Gastrocnemius medialis (tissue), 4 donors: Measurements from ENCODE around the gene LINGO1. TPM values are rescaled to one million over a fixed set of nuclear protein-coding genes. Genes with fewer than 3 reads are reported as not detected.

ENCODE experiments used
- ATAC-seq, 2 donors: fragments of 150-250 bp; one replicate each; pipeline ENCODE4 v1.9.1; 2016
- DNase-seq, 2 donors: peaks; one replicate each; pipeline ENCODE4 v3.0.0-alpha.2; 2019
- H3K27ac ChIP-seq, 4 donors: fragments of 200-600 bp; sonication (generic); 1 replicate in 1 of 4; 2 replicates in 3 of 4; pipeline ENCODE4 v1.5.1; 2016 to 2018; ENCODE audit warnings: mild to moderate bottlenecking in 2 of 4, moderate library complexity in 1 of 4
- H3K27me3 ChIP-seq, 3 donors: fragments of 200-600 bp; sonication (generic) in 2 of 3; 1 replicate in 1 of 3; 2 replicates in 2 of 3; pipeline versions ENCODE4 v1.5.1 to v1.6.0; 2016 to 2019; ENCODE audit warnings: mild to moderate bottlenecking in 1 of 3, moderate library complexity in 1 of 3
- H3K36me3 ChIP-seq, 2 donors: fragments of 200-600 bp; sonication (generic) in 1 of 2; one replicate each; pipeline ENCODE4 v1.5.1; 2017 to 2018
- H3K4me1 ChIP-seq, 2 donors: fragments of 200-600 bp; sonication (generic) in 1 of 2; one replicate each; pipeline ENCODE4 v1.5.1; 2016 to 2017; ENCODE audit warnings: mild to moderate bottlenecking in 2 of 2
- H3K4me3 ChIP-seq, 4 donors: fragments of 200-600 bp; sonication (generic) in 3 of 4; 1 replicate in 1 of 4; 2 replicates in 3 of 4; pipeline ENCODE4 v1.5.1; 2016 to 2019; ENCODE audit warnings: mild to moderate bottlenecking in 2 of 4
- H3K9me3 ChIP-seq, 3 donors: fragments of 200-600 bp; sonication (generic) in 2 of 3; 1 replicate in 1 of 3; 2 replicates in 2 of 3; pipeline ENCODE4 v1.5.1; 2016 to 2019
- CTCF ChIP-seq, 5 experiments: fragments of 450-650 bp in 3 of 5; fragments of 200-600 bp in 2 of 5; sonication (generic) in 2 of 5; IDR thresholded peaks in 4 of 5; conservative IDR thresholded peaks in 1 of 5; 1 replicate in 4 of 5; 2 replicates in 1 of 5; pipeline ENCODE4 v1.5.1; 2016 to 2019; ENCODE audit warnings: antibody characterized with exemption in 5 of 5, mild to moderate bottlenecking in 3 of 5, moderate library complexity in 3 of 5
- POLR2A ChIP-seq, 2 donors: fragments of 450-650 bp; IDR thresholded peaks; one replicate each; pipeline ENCODE4 v1.6.1; 2017; ENCODE audit warnings: antibody characterized with exemption in 2 of 2, mild to moderate bottlenecking in 2 of 2, moderate library complexity in 2 of 2
- in situ Hi-C, 4 donors: fragments of 200-750 bp; cut with MboI; loops; one replicate each; pipeline versions ENCODE4 v1.15.0 to v1.8.0; 2017; ENCODE audit warnings: low sequenced_read_pairs in 4 of 4
- intact Hi-C: fragments of 100-400 bp; cut with DNase I; formaldehyde crosslinking; loops from one replicate; pipeline ENCODE4 v1.15.1; 2023; ENCODE audit warnings: low total_unique reads
- total RNA-seq, 4 donors: library from RNA; depleted of rRNA; stranded (reverse); fragments of >200 nt; gene quantifications; one replicate each; pipeline versions ENCODE4 v1.1.0 to v1.2.3, GENCODE V29; 2016

Gene LINGO1
- total RNA-seq, 4 donors from 2014 or later = 0.94 to 12.8 TPM; not detected in 2

- TF ChIP-seq CTCF (IDR thresholded peaks at IDR 0.05 in 4 of 5, conservative IDR thresholded peaks at IDR 0.05 in 1 of 5) (no peak), POLR2A (IDR thresholded peaks at IDR 0.05) (no peak)
- Histone ChIP-seq H3K9me3 (no peaks in the 10 kb centered on the region), H3K4me3 (no peak overlapping the region), H3K36me3 (no peaks in the 10 kb centered on the region), H3K27ac (no peak overlapping the region), H3K4me1 (no peaks in the 10 kb centered on the region), H3K27me3 (peaks cover 0 to 5% (median 0%) of the 10 kb centered on the region in 3 donors)
- in situ Hi-C loops = no loop called here
- intact Hi-C loops = no loop called here
- ATAC-seq = no peak
- DNase-seq = no peak
Observed at GRCh38 chr15:77646104-77646694, 13.5 kb upstream of the LINGO1 start.

- in situ Hi-C loops (no loop called here), intact Hi-C loops (no loop called here)
- no peak overlapping the region for H3K27ac ChIP-seq
- H3K36me3 ChIP-seq = no peaks in the 10 kb centered on the region
- H3K4me3 ChIP-seq = no peak overlapping the region
- peaks cover 0 to 5% (median 0%) of the 10 kb centered on the region in 3 donors for H3K27me3 ChIP-seq
- ATAC-seq = no peak
- no peak for DNase-seq
- H3K4me1 ChIP-seq = no peaks in the 10 kb centered on the region
- H3K9me3 ChIP-seq = no peaks in the 10 kb centered on the region
- no peak for TF ChIP-seq CTCF (IDR thresholded peaks at IDR 0.05 in 4 of 5, conservative IDR thresholded peaks at IDR 0.05 in 1 of 5)
- TF ChIP-seq POLR2A (IDR thresholded peaks at IDR 0.05) = no peak
Observed at GRCh38 chr15:77645602-77646001, 12.9 kb upstream of the LINGO1 start.

- Histone ChIP-seq H3K9me3 (no peaks in the 10 kb centered on the region), H3K27ac (no peak overlapping the region), H3K4me3 (no peak overlapping the region), H3K27me3 (peaks cover 0 to 5% (median 0%) of the 10 kb centered on the region in 3 donors), H3K36me3 (no peaks in the 10 kb centered on the region), H3K4me1 (no peaks in the 10 kb centered on the region)
- no peak for DNase-seq
- intact Hi-C loops = no loop called here
- ATAC-seq = no peak
- in situ Hi-C loops = no loop called here
- TF ChIP-seq POLR2A (IDR thresholded peaks at IDR 0.05) = no peak
- no peak for TF ChIP-seq CTCF (IDR thresholded peaks at IDR 0.05 in 4 of 5, conservative IDR thresholded peaks at IDR 0.05 in 1 of 5)
Observed at GRCh38 chr15:77644543-77645247, 12.0 kb upstream of the LINGO1 start.

GRCh38 chr15:77643764-77644163 is 11.1 kb upstream of the LINGO1 start:
- in situ Hi-C loops = no loop called here
- ATAC-seq = no peak
- DNase-seq = no peak
- Histone ChIP-seq H3K36me3 (no peaks in the 10 kb centered on the region), H3K4me3 (no peak overlapping the region), H3K4me1 (no peaks in the 10 kb centered on the region), H3K27me3 (peaks cover 0 to 5% (median 0%) of the 10 kb centered on the region in 3 donors), H3K27ac (no peak overlapping the region), H3K9me3 (no peaks in the 10 kb centered on the region)
- TF ChIP-seq POLR2A (IDR thresholded peaks at IDR 0.05) (no peak), CTCF (IDR thresholded peaks at IDR 0.05 in 4 of 5, conservative IDR thresholded peaks at IDR 0.05 in 1 of 5) (no peak)
- intact Hi-C loops = no loop called here
